ENCODE results near the gene PEX14.

GRCh38 chr1:10633416-10633815, 158.7 kb downstream of the PEX14 start:
- no peak for TF ChIP-seq DPF2 (IDR thresholded peaks at IDR 0.05)
- TF ChIP-seq CEBPB (IDR thresholded peaks at IDR 0.05; ENCODE audit: borderline replicate concordance in 1 of 2, low read depth in 2 of 2, low read length in 2 of 2): no peak
- no peak for TF ChIP-seq TCF7 (IDR thresholded peaks at IDR 0.05; ENCODE audit: borderline replicate concordance)
- TF ChIP-seq, protein P1, sequence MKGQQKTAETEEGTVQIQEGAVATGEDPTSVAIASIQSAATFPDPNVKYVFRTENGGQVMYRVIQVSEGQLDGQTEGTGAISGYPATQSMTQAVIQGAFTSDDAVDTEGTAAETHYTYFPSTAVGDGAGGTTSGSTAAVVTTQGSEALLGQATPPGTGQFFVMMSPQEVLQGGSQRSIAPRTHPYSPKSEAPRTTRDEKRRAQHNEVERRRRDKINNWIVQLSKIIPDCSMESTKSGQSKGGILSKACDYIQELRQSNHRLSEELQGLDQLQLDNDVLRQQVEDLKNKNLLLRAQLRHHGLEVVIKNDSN (IDR thresholded peaks at IDR 0.05; ENCODE audit: borderline replicate concordance, extremely low read length, insufficient read depth, low read depth, low read length): no peak
- no peak for TF ChIP-seq RFX5 (IDR thresholded peaks at IDR 0.05; ENCODE audit: low read depth, low read length)
- no peak for TF ChIP-seq RBBP5 (conservative IDR thresholded peaks at IDR 0.05)
- TF ChIP-seq EZH2 (IDR thresholded peaks at IDR 0.05; ENCODE audit: borderline replicate concordance, control insufficient read depth, low read depth, low read length): no peak
